SK-N-SH treated with all-trans-retinoic acid at 6 μM for 48 hours (cell line): ENCODE results near the gene MMP7.

ENCODE experiments used
- ESRRG ChIP-seq: fragments of 250-450 bp; sonication (Bioruptor Pico); IDR thresholded peaks from 2 replicates; pipeline ENCODE4 v1.6.1; 2021; ENCODE audit warnings: mild to moderate bottlenecking
- PATZ1 ChIP-seq: fragments of 250-450 bp; sonication (Bioruptor Pico); IDR thresholded peaks from 2 replicates; pipeline ENCODE4 v1.8.0; 2020; ENCODE audit warnings: mild to moderate bottlenecking, moderate library complexity, borderline replicate concordance
- TSHZ2 ChIP-seq: fragments of 250-450 bp; sonication (Bioruptor Pico); IDR thresholded peaks from 2 replicates; pipeline ENCODE4 v1.5.0; 2020; ENCODE audit warnings: mild to moderate bottlenecking, moderate library complexity
- ZNF8 ChIP-seq: fragments of 450-650 bp; formaldehyde crosslinking; IDR thresholded peaks from 2 replicates; pipeline ENCODE4 v1.5.0; 2020; ENCODE audit warnings: mild to moderate bottlenecking, moderate library complexity

GRCh38 chr11:102553835-102554282, 23.3 kb upstream of the MMP7 start:
- no peak for TF ChIP-seq ZNF8 (CRISPR knock-in tag)
- no peak for TF ChIP-seq PATZ1 (CRISPR knock-in tag)
- TF ChIP-seq TSHZ2 = no peak
- TF ChIP-seq ESRRG = no peak
